Anterior cingulate cortex (tissue), 58 donors: ENCODE data around the gene ING1.

Experiments
- DNase-seq, 58 donors: peaks; one replicate each; lab custom pipeline; 2025; lab: John Stamatoyannopoulos, UW

The ING1 gene

GRCh38 chr13:110766671-110767430, 53.4 kb downstream of the ING1 start:
- peak in 2 of 58 donors; percentile 7 to 22 for DNase-seq

GRCh38 chr13:110767476-110767875, 54.0 kb downstream of the ING1 start:
- no peak for DNase-seq

- no peak for DNase-seq
Observed at GRCh38 chr13:110769097-110769496, 55.6 kb downstream of the ING1 start.

GRCh38 chr13:110770678-110771077, 57.2 kb downstream of the ING1 start:
- no peak for DNase-seq

- DNase-seq: no peak
Observed at GRCh38 chr13:110771194-110771593, 57.7 kb downstream of the ING1 start.

GRCh38 chr13:110772091-110772984, 58.8 kb downstream of the ING1 start:
- DNase-seq: no peak
